Calu3 (cell line): ENCODE results near the gene USB1. TPM values are rescaled to one million over a fixed set of nuclear protein-coding genes. Genes with fewer than 3 reads are reported as not detected.

Experiments
- BruUV-seq: library from RNA; stranded (reverse); fragments of 400-500 nt; replicated peaks from 2 replicates; lab custom pipeline; 2021; lab: Mats Ljungman, UMichigan
- CTCF ChIA-PET: fragments of 300-600 bp; sonication (Branson Sonifier 250); formaldehyde crosslinking; loops from one replicate; lab custom pipeline; 2022; ENCODE audit warnings: antibody characterized with exemption; lab: Charles Lee
- DNase-seq: peaks from one replicate; pipeline ENCODE4 v3.0.0; 2022
- H3K27ac Mint-ChIP-seq: one replicate; pipeline ENCODE4 v1.8.0; 2022; ENCODE audit warnings: mixed read lengths; ENCODE audit not compliant: unreplicated experiment
- H3K27me3 Mint-ChIP-seq: one replicate; pipeline ENCODE4 v1.8.0; 2022; ENCODE audit warnings: mixed read lengths; ENCODE audit not compliant: unreplicated experiment
- H3K36me3 Mint-ChIP-seq: one replicate; pipeline ENCODE4 v1.8.0; 2022; ENCODE audit warnings: mild to moderate bottlenecking, moderate library complexity, mixed read lengths; ENCODE audit not compliant: insufficient read depth, unreplicated experiment
- H3K4me1 Mint-ChIP-seq: one replicate; pipeline ENCODE4 v1.8.0; 2022; ENCODE audit warnings: mild to moderate bottlenecking, low read depth, mixed read lengths; ENCODE audit not compliant: unreplicated experiment
- H3K4me3 Mint-ChIP-seq: one replicate; pipeline ENCODE4 v1.8.0; 2022; ENCODE audit warnings: mild to moderate bottlenecking, low read depth, moderate library complexity, mixed read lengths; ENCODE audit not compliant: unreplicated experiment
- H3K9me3 Mint-ChIP-seq: one replicate; pipeline ENCODE4 v1.8.0; 2022; ENCODE audit warnings: low read depth, mixed read lengths; ENCODE audit not compliant: unreplicated experiment
- intact Hi-C: fragments of 100-400 bp; cut with micrococcal nuclease; formaldehyde crosslinking; loops from one replicate; pipeline ENCODE4 v1.10.0; 2022; ENCODE audit not compliant: unreplicated experiment
- total RNA-seq: library from RNA; stranded (reverse); gene quantifications from 2 replicates; pipeline ENCODE4 v1.2.3, GENCODE V29; 2022
- TF ChIP-seq, protein P1 (sequence below): fragments of 200-600 bp; IDR thresholded peaks from one replicate; pipeline ENCODE4 v1.8.0; 2022; ENCODE audit warnings: antibody characterized with exemption; ENCODE audit not compliant: unreplicated experiment

USB1 gene
- total RNA-seq, 1 experiment from 2014 or later: 59.3 TPM

DNA sequence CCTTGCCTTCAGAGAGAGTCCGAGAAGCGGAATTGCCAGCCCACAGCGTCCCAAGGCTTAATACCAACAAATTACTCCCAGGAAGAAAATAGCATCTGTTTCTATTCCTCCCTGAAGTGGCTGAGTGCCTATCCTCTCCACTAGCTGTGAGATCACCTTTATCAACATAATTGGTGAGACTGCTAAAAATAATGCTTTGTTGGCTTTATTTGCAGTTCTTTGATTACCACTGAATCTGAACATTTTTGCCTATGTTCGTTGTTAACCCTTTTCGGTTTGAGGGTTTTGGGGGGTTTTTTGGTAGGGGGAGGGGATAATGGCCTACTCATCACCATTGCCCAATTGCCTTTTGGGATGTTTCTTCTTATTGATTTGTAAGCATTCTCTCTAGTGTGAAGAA lies 55.4 kb downstream of the USB1 start:
- intact Hi-C loops: no loop called here
- no peak for DNase-seq
- peaks cover 24% of the 10 kb centered on the region for H3K27me3 Mint-ChIP-seq
- H3K36me3 Mint-ChIP-seq: no peaks in the 10 kb centered on the region
- CTCF ChIA-PET: interaction anchor here (0.7 to 1.2 kb wide), 2 partner anchors 16 to 26 kb away, joined by 3 to 7 read pairs; no protein-coding TSS in a partner anchor
- no TSS peak for BruUV-seq
- TF ChIP-seq, protein P1, sequence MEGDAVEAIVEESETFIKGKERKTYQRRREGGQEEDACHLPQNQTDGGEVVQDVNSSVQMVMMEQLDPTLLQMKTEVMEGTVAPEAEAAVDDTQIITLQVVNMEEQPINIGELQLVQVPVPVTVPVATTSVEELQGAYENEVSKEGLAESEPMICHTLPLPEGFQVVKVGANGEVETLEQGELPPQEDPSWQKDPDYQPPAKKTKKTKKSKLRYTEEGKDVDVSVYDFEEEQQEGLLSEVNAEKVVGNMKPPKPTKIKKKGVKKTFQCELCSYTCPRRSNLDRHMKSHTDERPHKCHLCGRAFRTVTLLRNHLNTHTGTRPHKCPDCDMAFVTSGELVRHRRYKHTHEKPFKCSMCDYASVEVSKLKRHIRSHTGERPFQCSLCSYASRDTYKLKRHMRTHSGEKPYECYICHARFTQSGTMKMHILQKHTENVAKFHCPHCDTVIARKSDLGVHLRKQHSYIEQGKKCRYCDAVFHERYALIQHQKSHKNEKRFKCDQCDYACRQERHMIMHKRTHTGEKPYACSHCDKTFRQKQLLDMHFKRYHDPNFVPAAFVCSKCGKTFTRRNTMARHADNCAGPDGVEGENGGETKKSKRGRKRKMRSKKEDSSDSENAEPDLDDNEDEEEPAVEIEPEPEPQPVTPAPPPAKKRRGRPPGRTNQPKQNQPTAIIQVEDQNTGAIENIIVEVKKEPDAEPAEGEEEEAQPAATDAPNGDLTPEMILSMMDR: no peak
- no peak overlapping the region for H3K4me3 Mint-ChIP-seq
- no peak overlapping the region for H3K27ac Mint-ChIP-seq
- H3K4me1 Mint-ChIP-seq: no peaks in the 10 kb centered on the region
- no peaks in the 10 kb centered on the region for H3K9me3 Mint-ChIP-seq

DNA sequence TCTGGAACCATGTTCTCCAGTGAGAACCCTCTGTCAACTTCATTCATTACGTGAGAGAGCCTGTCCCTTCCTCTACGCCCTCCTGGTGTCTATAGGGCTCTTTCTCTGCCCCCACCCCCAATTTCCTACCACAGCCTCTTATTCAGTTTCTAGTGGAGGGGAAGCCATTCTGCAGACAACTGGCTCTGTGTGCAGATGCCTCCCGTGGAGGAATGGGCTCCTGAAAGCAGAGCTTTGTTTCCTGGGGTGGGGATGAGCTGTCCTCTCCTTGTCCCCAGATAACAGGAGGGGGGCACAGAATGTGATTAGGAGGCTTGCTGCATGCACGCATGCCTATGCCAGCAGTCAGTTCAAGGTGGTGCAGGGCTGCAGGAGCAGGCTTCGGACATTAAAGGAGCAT lies 55.9 kb downstream of the USB1 start:
- CTCF ChIA-PET: interaction anchor here (1.2 kb wide), 1 partner anchor 25 kb away, joined by 3 read pairs; no protein-coding TSS in a partner anchor
- Mint-ChIP-seq H3K9me3 (no peaks in the 10 kb centered on the region), H3K27me3 (peaks cover 24% of the 10 kb centered on the region), H3K4me3 (no peak overlapping the region), H3K36me3 (no peaks in the 10 kb centered on the region), H3K4me1 (no peaks in the 10 kb centered on the region), H3K27ac (no peak overlapping the region)
- DNase-seq: no peak
- intact Hi-C loops: no loop called here
- no TSS peak for BruUV-seq
- TF ChIP-seq, protein P1: no peak

DNA sequence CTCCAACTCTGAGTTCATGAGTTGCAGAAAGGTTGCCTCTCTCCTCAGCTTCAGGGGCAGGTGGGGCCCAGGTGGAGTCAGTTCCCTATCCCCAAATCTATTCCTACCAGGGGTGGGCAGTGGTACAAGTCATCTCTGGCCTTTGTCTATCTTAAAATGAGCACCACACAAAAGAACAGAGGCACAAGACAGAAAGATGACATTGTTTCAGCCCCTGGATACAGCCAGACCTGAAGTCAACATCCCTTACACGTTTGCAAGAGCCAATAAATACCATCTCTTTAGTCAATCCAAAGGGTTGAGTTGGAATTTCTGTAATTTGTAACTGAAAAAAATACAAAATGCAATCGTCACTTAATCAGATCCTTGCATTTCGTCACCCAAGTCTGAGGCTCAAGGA lies 56.6 kb downstream of the USB1 start:
- H3K27ac Mint-ChIP-seq: no peak overlapping the region
- CTCF ChIA-PET: interaction anchor here (1.2 kb wide), 1 partner anchor 25 kb away, joined by 3 read pairs; no protein-coding TSS in a partner anchor
- no TSS peak for BruUV-seq
- no peaks in the 10 kb centered on the region for H3K4me1 Mint-ChIP-seq
- DNase-seq: no peak
- peaks cover 24% of the 10 kb centered on the region for H3K27me3 Mint-ChIP-seq
- no peak overlapping the region for H3K4me3 Mint-ChIP-seq
- TF ChIP-seq, protein P1: no peak
- H3K36me3 Mint-ChIP-seq: no peaks in the 10 kb centered on the region
- intact Hi-C loops: no loop called here
- no peaks in the 10 kb centered on the region for H3K9me3 Mint-ChIP-seq

GRCh38 chr16:58062821-58063220 lies 61.6 kb downstream of the USB1 start:
- H3K36me3 Mint-ChIP-seq: no peaks in the 10 kb centered on the region
- H3K9me3 Mint-ChIP-seq: no peaks in the 10 kb centered on the region
- H3K27ac Mint-ChIP-seq: no peak overlapping the region
- H3K27me3 Mint-ChIP-seq: peaks cover 5% of the 10 kb centered on the region
- DNase-seq: no peak
- no TSS peak for BruUV-seq
- intact Hi-C loops: no loop called here
- TF ChIP-seq, protein P1: no peak
- no peak overlapping the region for H3K4me3 Mint-ChIP-seq
- CTCF ChIA-PET: interaction anchor here (0.6 kb wide), 1 partner anchor 43 kb away, joined by 5 read pairs; no protein-coding TSS in a partner anchor
- H3K4me1 Mint-ChIP-seq: peaks cover 8% of the 10 kb centered on the region
